Measurements from ENCODE around the gene FABP1.

The FABP1 gene

DNA sequence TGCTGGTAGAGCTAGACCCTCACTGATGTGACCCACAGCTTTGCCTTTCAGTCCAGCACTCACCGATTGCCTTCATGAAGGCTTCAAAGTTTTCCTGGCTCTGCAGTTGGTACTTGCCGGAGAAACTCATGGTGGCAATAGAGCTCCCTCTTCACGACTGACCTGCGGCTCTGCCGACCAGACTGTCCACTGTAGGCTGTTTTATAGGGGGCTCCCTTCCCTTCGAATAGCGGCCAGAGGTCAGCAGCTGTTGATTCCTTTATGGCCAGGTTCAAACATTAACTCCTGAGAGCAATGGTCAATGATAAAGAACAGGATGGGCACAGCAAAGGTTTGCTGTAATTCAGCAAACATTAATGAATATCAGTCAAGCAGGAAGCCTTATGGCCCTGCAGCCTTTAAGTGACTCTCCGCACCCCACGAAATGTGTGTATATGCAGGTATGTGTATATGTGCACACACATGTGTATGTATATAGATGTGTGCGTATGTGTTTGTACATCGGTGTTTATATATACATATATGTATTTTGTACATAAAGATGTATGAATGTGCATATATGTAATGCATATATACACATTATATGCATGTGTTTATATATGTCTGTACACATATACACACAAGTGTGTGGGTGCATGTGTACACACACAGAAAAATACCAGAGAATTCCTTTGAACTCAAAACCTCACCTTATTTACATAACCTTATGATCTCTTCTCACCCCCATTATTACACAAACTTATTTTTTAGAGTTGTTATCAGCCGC, at the start of gene FABP1:
Gene FABP1, minus strand, starts transcription at position 175 of the 766 bp plus-strand sequence. Its CDS starts 45 bp downstream, at position 130.
- no peak for TF ChIP-seq ZFX (IDR thresholded peaks at IDR 0.05; ENCODE audit: borderline replicate concordance)
- no peak for TF ChIP-seq CTCF (IDR thresholded peaks at IDR 0.05)
- H3K27ac ChIP-seq = no peak within 1 kb of the TSS

DNA sequence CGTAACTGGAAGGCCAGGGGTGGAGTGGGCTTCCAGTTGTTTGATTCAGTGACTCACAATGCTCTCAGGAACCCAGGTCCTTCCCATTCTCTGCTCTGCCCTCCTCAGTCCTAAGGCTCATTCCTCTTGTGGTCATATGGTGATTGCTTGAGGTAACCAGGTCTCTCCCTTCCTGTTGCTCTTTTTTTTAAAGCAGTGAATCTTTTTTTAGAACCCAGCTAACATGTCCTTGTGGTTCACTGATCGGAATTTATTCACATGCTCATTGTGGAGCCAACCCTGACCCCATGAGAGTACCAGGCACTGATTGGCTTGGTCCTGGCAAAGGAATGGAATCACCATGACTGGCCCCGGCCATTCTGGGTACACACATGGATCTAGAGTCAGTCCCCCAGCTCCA, 49.7 kb upstream of the FABP1 start:
- TF ChIP-seq ZFX (IDR thresholded peaks at IDR 0.05; ENCODE audit: borderline replicate concordance) (no peak), CTCF (IDR thresholded peaks at IDR 0.05) (no peak)
- no peak overlapping the region for H3K27ac ChIP-seq

DNA sequence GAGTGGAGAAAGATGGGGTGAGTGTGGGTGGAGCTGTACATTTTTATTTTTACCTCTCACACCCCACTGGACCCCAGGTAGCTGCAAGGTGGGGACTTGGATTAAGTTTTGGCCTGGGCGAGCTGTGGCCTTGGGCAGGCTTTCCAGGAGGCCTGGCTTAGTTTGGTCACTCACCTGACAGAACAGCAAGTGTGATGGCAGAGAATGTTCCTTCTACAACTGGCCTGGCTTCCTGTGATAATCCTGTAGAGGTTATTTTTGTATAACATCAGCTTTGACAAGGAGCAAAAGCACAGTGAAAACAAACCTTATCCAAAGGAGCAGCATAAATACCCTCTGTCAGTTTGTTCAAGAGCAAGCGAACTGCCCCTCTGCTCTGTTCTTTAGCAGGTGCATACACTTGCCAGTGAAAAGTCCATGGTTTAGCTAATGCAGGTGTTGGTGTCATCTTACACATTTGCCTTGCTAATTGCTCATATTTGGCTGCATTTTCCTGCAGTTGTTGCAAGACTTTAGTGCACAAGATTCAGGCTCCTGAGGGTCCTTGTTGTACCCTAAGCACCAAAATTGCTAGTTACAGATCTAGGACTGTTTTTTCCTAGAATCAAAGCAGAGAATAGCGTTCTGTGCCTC, 48.6 kb upstream of the FABP1 start:
- no peak for TF ChIP-seq ZFX (IDR thresholded peaks at IDR 0.05; ENCODE audit: borderline replicate concordance)
- no peak for TF ChIP-seq CTCF (IDR thresholded peaks at IDR 0.05)
- no peak overlapping the region for H3K27ac ChIP-seq

DNA sequence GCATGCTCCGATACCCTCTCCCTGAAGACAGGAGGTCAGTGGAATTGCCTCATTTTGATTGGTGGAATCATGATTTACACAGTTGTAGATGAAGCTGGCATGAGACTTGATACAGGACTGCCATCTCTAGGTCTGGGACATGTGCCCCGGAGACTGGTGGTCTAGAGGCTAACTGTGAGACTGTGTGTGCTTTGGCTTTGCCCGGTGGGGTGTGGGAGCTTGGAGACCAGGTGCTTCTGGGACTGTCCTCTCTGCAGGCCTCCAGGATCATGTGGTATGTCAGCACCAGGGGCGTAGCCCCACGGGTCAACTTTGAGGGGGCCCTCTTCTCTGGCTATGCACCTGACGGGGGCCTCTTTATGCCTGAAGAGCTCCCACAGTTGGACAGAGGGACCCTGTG, 45.0 kb upstream of the FABP1 start:
- H3K27ac ChIP-seq = no peak overlapping the region
- no peak for TF ChIP-seq CTCF (IDR thresholded peaks at IDR 0.05)
- no peak for TF ChIP-seq ZFX (IDR thresholded peaks at IDR 0.05; ENCODE audit: borderline replicate concordance)

- TF ChIP-seq CTCF (IDR thresholded peaks at IDR 0.05) (no peak), ZFX (IDR thresholded peaks at IDR 0.05; ENCODE audit: borderline replicate concordance) (no peak)
- no peak overlapping the region for H3K27ac ChIP-seq
Observed at GRCh38 chr2:88171966-88172365, 44.1 kb upstream of the FABP1 start.

DNA sequence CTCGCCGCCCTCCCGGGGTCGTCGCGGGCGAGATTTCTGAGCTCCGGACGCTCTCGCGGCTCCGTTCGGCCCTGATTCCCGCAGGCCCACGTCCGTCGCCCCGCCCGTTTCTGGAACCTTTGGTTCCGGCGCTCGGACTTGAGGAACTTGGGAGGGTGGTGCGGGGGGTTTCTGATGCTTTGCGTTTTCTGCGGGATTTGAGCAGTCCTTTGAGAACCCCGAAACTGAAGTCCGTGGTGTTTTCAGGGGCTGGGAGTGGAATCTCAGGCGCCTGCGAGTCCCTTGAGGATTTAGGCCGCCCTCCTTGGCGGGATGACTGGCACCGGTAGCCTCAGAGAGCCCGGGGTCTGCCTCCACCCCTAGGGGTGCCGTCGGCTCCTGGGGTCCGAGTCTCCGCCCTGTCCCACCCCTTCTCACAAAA, 42.6 kb upstream of the FABP1 start:
- TF ChIP-seq CTCF (IDR thresholded peaks at IDR 0.05) (no peak), ZFX (IDR thresholded peaks at IDR 0.05; ENCODE audit: borderline replicate concordance) (no peak)
- peak overlapping the region; percentile 40; the same call in 1 of the 2 replicates for H3K27ac ChIP-seq

GRCh38 chr2:88168386-88168785, 40.5 kb upstream of the FABP1 start:
- H3K27ac ChIP-seq = no peak overlapping the region
- TF ChIP-seq ZFX (IDR thresholded peaks at IDR 0.05; ENCODE audit: borderline replicate concordance) (no peak), CTCF (IDR thresholded peaks at IDR 0.05) (no peak)

Measured in 22Rv1 (cell line).